ENCODE measurements around the gene DUSP3. TPM values are rescaled to one million over a fixed set of nuclear protein-coding genes. Genes with fewer than 3 reads are reported as not detected.

The DUSP3 gene
- total and polyA plus RNA-seq, 2 of the 13 experiments (the other 11 are each of a cell fraction or from before 2014, with no cell fraction given) = 60.0 to 71.5 TPM

- no peak overlapping the region for H3K9ac ChIP-seq (ENCODE audit: insufficient read depth, low read depth, low read length)
- ATAC-seq = no peak
- CTCF ChIA-PET (ENCODE audit: low intra/inter-chr PET ratio, low total read pairs) = no interaction called here
- H3K4me3 ChIP-seq (replicated peaks in 1 of 3; ENCODE audit: insufficient read depth in 1 of 3, low read depth in 2 of 3, low read length in 3 of 3) = no peak overlapping the region
- POLR2A ChIA-PET = no interaction called here
- intact Hi-C loops (cut with micrococcal nuclease; ENCODE audit: unreplicated experiment) = no loop called here
- in situ Hi-C loops (cut with HindIII; ENCODE audit: extremely low pct_ligation_motif_present, low pct_unique_long_range_greater_than_20kb) = no loop called here
- no peak overlapping the region for H3K27ac ChIP-seq (ENCODE audit: extremely low read length, insufficient read depth, low read length)
- H3K4me2 ChIP-seq (ENCODE audit: low read depth, low read length) = no peak overlapping the region
- WGBS (ENCODE audit: low lambda C conversion rate) = 72% methylated on average over 10 of the region's 10 CpGs
- no peaks in the 10 kb centered on the region for H3K4me1 ChIP-seq (ENCODE audit: insufficient read depth, low read length)
- no peaks in the 10 kb centered on the region for H3K9me3 ChIP-seq (ENCODE audit: low read length)
- no peaks in the 10 kb centered on the region for H4K20me1 ChIP-seq (ENCODE audit: insufficient read depth, low read length)
- BruUV-seq (replicated peaks) = no TSS peak
- H3K27me3 ChIP-seq (ENCODE audit: control insufficient read depth in 1 of 2, insufficient read depth in 2 of 2, low read length in 2 of 2) = no peaks in the 10 kb centered on the region
- H2AFZ ChIP-seq (ENCODE audit: low read length) = no peak overlapping the region
- no peaks in the 10 kb centered on the region; a peak in 1 of 5 replicates for H3K36me3 ChIP-seq (replicated peaks in 1 of 2; ENCODE audit: control insufficient read depth in 1 of 2, insufficient read depth in 2 of 2, low read length in 2 of 2)
- FAIRE-seq = no peak
- no peak for DNase-seq (ENCODE audit: low spot score)
- no peaks in the 10 kb centered on the region for H3K79me2 ChIP-seq (ENCODE audit: insufficient read depth, low read length)
- no peak for TF ChIP-seq MED13 (CRISPR knock-in tag; IDR thresholded peaks at IDR 0.05)
- no peak for TF ChIP-seq TRIM24 (CRISPR knock-in tag; IDR thresholded peaks at IDR 0.05)
- TF ChIP-seq KDM5A (IDR thresholded peaks at IDR 0.05; ENCODE audit: borderline replicate concordance, low read length) = no peak
- no peak for TF ChIP-seq ZNF276 (CRISPR knock-in tag; IDR thresholded peaks at IDR 0.05; ENCODE audit: low read depth)
- no peak for TF ChIP-seq TBL1XR1 (IDR thresholded peaks at IDR 0.05; ENCODE audit: borderline replicate concordance, low read length, partially characterized antibody)
- no peak for TF ChIP-seq ZNF501 (CRISPR knock-in tag; IDR thresholded peaks at IDR 0.05)
- no peak for TF ChIP-seq RARG (CRISPR knock-in tag; IDR thresholded peaks at IDR 0.05; ENCODE audit: low read depth)
- TF ChIP-seq ESRRA (CRISPR knock-in tag; IDR thresholded peaks at IDR 0.05; ENCODE audit: low read depth) = no peak
- TF ChIP-seq RBM39 (IDR thresholded peaks at IDR 0.05; ENCODE audit: low read depth, low read length, poor library complexity, severe bottlenecking) = no peak
- no peak for TF ChIP-seq NR2F2 (IDR thresholded peaks at IDR 0.05; ENCODE audit: borderline replicate concordance, low read depth)
- TF ChIP-seq PREB (CRISPR knock-in tag; IDR thresholded peaks at IDR 0.05) = no peak
- TF ChIP-seq ZNF546 (CRISPR knock-in tag; conservative IDR thresholded peaks at IDR 0.05) = no peak
- TF ChIP-seq PRDM10 (CRISPR knock-in tag; IDR thresholded peaks at IDR 0.05; ENCODE audit: low read depth) = no peak
- no peak for TF ChIP-seq TBX3 (IDR thresholded peaks at IDR 0.05; ENCODE audit: borderline replicate concordance)
- no peak for TF ChIP-seq ZNF777 (CRISPR knock-in tag; IDR thresholded peaks at IDR 0.05)
- TF ChIP-seq HIC2 (CRISPR knock-in tag; IDR thresholded peaks at IDR 0.05; ENCODE audit: low read depth) = no peak
Observed at GRCh38 chr17:43823350-43824084, 44.7 kb upstream of the DUSP3 start.
